HG02970 (cell line): ENCODE results near the gene PLXND1.

Source experiments
- ATAC-seq: cut with Tn5 transposase; IDR thresholded peaks from one replicate; pipeline ENCODE4 v1.9.1; 2021; ENCODE audit warnings: mild to moderate bottlenecking, moderate library complexity, moderate number of reproducible peaks; ENCODE audit not compliant: unreplicated experiment, low FRiP score

Gene PLXND1

GRCh38 chr3:129603991-129604749, 2.3 kb downstream of the PLXND1 start:
- no peak for ATAC-seq

- no peak for ATAC-seq
These were observed 2.9 kb downstream of the PLXND1 start for GRCh38 chr3:129603561-129603942.

GRCh38 chr3:129602730-129603560, 3.5 kb downstream of the PLXND1 start:
- no peak for ATAC-seq

- ATAC-seq: no peak
These were observed 4.2 kb downstream of the PLXND1 start for GRCh38 chr3:129602309-129602708.

- no peak for ATAC-seq
These were observed 4.8 kb downstream of the PLXND1 start for GRCh38 chr3:129601713-129602112.

GRCh38 chr3:129600348-129600747, 6.1 kb downstream of the PLXND1 start:
- no peak for ATAC-seq

GRCh38 chr3:129599607-129600006, 6.9 kb downstream of the PLXND1 start:
- ATAC-seq: no peak

- no peak for ATAC-seq
These were observed 7.4 kb downstream of the PLXND1 start for GRCh38 chr3:129599073-129599472.

- ATAC-seq: no peak
These were observed 8.0 kb downstream of the PLXND1 start for GRCh38 chr3:129598484-129598883.

GRCh38 chr3:129598000-129598381, 8.5 kb downstream of the PLXND1 start:
- ATAC-seq: no peak

GRCh38 chr3:129597087-129597999, 9.1 kb downstream of the PLXND1 start:
- ATAC-seq: no peak

- no peak for ATAC-seq
These were observed 10.0 kb downstream of the PLXND1 start for GRCh38 chr3:129596194-129597086.

- no peak for ATAC-seq
These were observed 10.8 kb downstream of the PLXND1 start for GRCh38 chr3:129595544-129596193.

GRCh38 chr3:129594907-129595390, 11.5 kb downstream of the PLXND1 start:
- no peak for ATAC-seq

GRCh38 chr3:129594409-129594808, 12.1 kb downstream of the PLXND1 start:
- ATAC-seq: no peak

GRCh38 chr3:129593595-129594339, 12.7 kb downstream of the PLXND1 start:
- ATAC-seq: no peak

- ATAC-seq: no peak
These were observed 13.3 kb downstream of the PLXND1 start for GRCh38 chr3:129593230-129593594.

GRCh38 chr3:129592381-129593131, 13.9 kb downstream of the PLXND1 start:
- ATAC-seq: no peak
